ENCODE measurements around the gene POLG. TPM values are rescaled to one million over a fixed set of nuclear protein-coding genes. Genes with fewer than 3 reads are reported as not detected.

POLG gene
- total RNA-seq, 1 donor from 2014 or later, result 50.3 TPM

DNA sequence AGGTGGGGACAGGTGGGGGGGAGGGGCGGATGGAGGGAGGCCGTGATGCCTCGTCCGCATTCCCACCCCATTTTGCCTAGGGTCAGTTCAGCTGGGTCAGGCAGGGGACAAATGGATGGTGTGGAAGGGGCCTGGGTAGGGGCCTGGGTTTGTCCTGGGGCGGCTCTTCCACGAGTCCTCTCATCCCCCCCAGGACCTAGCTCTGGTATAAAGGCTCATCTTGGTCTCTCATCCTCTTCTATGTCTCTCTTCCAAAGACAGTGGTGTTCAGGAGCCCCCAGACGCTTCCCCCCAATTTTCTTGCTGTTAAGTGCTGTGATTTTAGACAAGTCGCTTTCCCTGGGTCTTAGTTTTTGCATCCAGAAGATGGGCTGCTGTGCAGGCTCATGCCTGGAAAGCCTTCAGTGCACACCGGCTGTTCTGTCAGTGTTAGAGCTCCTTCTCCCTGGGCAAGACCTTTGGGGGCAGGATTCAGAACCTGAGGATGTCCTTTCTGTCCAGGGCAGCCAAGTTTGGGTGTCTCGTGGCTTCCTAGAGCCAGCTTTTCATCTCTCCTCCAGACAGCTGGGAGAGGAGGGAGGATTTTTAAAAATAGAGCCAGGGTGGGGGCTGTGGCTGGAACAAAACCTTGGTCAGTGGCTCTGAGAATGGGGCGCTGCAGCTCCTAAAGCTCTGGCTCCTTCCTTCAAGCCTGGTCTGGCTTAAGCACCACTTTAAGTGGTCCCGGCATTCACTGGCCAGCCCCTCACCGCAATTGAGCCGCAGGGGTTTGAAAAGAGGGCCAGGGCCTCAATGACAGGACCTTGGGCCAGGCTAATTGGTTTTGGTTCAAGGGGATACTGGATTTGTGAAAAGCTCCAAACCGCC lies 37.7 kb upstream of the POLG start:
- Histone ChIP-seq H3K27me3 (peaks cover 31% of the 10 kb centered on the region), H3K4me1 (peaks cover 31% of the 10 kb centered on the region), H3K9me3 (no peaks in the 10 kb centered on the region), H3K36me3 (no peaks in the 10 kb centered on the region), H3K27ac (no peak overlapping the region), H3K4me3 (no peak overlapping the region)
- TF ChIP-seq, protein P1, sequence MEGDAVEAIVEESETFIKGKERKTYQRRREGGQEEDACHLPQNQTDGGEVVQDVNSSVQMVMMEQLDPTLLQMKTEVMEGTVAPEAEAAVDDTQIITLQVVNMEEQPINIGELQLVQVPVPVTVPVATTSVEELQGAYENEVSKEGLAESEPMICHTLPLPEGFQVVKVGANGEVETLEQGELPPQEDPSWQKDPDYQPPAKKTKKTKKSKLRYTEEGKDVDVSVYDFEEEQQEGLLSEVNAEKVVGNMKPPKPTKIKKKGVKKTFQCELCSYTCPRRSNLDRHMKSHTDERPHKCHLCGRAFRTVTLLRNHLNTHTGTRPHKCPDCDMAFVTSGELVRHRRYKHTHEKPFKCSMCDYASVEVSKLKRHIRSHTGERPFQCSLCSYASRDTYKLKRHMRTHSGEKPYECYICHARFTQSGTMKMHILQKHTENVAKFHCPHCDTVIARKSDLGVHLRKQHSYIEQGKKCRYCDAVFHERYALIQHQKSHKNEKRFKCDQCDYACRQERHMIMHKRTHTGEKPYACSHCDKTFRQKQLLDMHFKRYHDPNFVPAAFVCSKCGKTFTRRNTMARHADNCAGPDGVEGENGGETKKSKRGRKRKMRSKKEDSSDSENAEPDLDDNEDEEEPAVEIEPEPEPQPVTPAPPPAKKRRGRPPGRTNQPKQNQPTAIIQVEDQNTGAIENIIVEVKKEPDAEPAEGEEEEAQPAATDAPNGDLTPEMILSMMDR (IDR thresholded peaks at IDR 0.05), result no peak
- TF ChIP-seq POLR2A (IDR thresholded peaks at IDR 0.05) (no peak), POLR2AphosphoS5 (IDR thresholded peaks at IDR 0.05; ENCODE audit: insufficient read depth in 1 of 2, low read depth in 1 of 2) (no peak)
- DNase-seq (ENCODE audit: extremely low spot score in 2 of 2), result no peak
- intact Hi-C loops (cut with DNase I), result no loop called here

DNA sequence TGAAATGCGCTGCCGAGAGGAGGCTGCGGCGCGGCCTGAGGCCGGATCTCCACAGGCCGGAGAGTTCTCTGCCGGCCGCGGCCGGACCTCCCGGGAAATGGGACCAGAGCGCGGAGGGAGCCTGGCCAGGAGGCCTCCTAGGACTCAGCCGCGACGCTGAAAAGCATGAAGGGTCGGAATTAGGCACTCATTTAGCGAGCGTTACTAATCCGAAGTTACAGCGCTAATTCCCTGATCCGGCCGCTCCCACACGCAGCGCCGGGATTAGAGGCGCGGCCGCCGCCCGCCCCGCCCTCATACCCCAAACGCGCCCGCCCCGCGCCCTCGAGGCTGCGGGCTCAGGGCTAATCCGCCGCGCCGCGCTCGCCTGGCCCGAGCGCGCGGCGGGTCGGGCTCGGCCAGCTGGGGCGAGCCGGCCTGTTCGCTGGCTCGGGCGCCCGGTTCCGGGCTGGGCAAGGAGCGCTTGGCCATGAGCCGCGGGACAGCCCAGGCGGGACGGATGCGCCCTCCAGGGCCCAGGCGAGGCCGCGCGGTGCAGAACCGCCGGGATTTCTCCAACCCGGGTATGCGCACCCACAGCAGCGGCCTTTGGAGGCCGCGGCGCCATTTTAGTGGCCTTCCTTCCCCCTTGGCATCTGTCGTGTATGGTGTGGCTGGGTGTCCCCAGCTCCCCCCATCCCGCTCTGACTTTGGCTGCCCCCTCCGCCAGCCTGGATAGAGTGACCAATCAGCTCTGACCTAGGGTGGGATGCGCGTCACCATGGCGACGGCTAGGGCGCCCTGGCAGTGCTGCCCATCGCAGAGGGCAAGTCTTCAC lies 36.8 kb upstream of the POLG start:
- peaks cover 40% of the 10 kb centered on the region for H3K27me3 ChIP-seq

DNA sequence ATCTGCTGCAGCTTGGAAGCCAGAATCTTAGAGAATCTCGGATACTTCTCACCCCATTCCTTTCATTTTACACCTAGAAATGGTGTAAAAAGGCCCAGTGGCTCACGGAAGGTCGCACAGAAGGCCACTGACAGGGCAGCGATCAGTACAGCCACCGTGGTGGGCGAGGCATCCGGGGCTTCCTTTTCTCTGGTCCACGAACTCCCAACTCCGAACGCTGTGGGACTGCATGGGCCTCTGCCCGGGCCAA lies 36.3 kb upstream of the POLG start:
- peaks cover 43% of the 10 kb centered on the region for H3K27me3 ChIP-seq
- peaks cover 34% of the 10 kb centered on the region for H3K4me1 ChIP-seq
- H3K9me3 ChIP-seq, result no peaks in the 10 kb centered on the region
- no peak for DNase-seq (ENCODE audit: extremely low spot score in 2 of 2)
- intact Hi-C loops (cut with DNase I), result no loop called here
- TF ChIP-seq, protein P1 (IDR thresholded peaks at IDR 0.05), result no peak
- no peaks in the 10 kb centered on the region for H3K36me3 ChIP-seq
- H3K4me3 ChIP-seq, result peak overlapping the region; percentile 8 to 14
- H3K27ac ChIP-seq, result no peak overlapping the region

More for the DNA sequence above, 36.8 kb upstream of the POLG start:
- intact Hi-C loops (cut with DNase I), result no loop called here
- no peak for DNase-seq (ENCODE audit: extremely low spot score in 2 of 2)
- Histone ChIP-seq H3K27ac (no peak overlapping the region), H3K9me3 (no peaks in the 10 kb centered on the region), H3K36me3 (no peaks in the 10 kb centered on the region), H3K4me3 (peak overlapping the region; percentile 8 to 14), H3K4me1 (peaks cover 34% of the 10 kb centered on the region)
- TF ChIP-seq POLR2A (IDR thresholded peaks at IDR 0.05) (no peak), POLR2AphosphoS5 (IDR thresholded peaks at IDR 0.05; ENCODE audit: insufficient read depth in 1 of 2, low read depth in 1 of 2) (no peak)
- TF ChIP-seq, protein P1 (IDR thresholded peaks at IDR 0.05), result no peak

DNA sequence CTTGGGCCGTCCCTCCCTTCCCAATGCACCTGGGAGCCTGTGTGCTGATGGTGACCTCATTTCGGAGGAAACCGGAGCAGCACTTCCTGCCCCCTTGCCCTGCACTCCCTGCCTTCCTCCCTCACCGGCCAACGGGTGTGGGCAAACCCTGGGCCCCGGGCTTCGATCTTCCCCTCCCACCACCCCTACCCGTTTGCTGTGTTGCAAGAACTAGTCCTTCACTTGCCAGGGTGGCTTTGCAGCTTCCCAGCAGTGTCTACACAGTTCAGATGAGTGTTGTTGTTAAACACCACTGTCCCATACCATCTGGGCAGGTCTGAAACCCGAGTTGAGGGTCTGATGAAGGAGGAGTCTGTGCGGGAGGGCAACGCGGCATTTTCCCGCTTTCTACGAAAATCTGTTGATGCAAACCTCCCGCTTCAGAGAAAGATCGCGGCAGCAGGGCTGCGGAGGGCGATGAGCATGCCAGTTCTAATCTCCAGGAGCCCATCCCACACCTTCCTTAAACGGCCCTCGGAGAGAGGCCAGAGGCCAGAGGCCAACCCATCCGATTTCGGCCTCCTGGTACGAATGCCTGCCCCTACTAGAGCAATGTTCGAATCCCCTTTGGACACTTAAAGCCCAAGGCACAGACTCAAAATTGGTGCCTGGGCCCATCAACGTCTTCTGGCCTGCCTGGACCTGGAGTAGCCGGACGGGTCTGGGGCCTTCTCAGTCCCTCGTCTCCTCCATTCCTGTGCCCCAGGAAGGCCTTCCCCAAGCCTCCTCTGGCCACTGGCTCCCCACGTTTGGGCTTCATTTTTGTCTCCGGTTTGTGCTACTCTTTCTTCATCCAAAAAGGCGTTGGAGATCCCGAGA lies 35.7 kb upstream of the POLG start:
- TF ChIP-seq, protein P1 (IDR thresholded peaks at IDR 0.05), result no peak
- TF ChIP-seq POLR2AphosphoS5 (IDR thresholded peaks at IDR 0.05; ENCODE audit: insufficient read depth in 1 of 2, low read depth in 1 of 2) (no peak), POLR2A (IDR thresholded peaks at IDR 0.05) (no peak)
- intact Hi-C loops (cut with DNase I), result no loop called here
- Histone ChIP-seq H3K4me1 (peaks cover 34% of the 10 kb centered on the region), H3K4me3 (no peak overlapping the region), H3K27me3 (peaks cover 47% of the 10 kb centered on the region), H3K9me3 (no peaks in the 10 kb centered on the region), H3K27ac (no peak overlapping the region), H3K36me3 (no peaks in the 10 kb centered on the region)
- no peak for DNase-seq (ENCODE audit: extremely low spot score in 2 of 2)
